Liver (tissue), 3 donors: ENCODE data around the gene IDH1.
"Not testable (repeated sequence)": the region's sequence is repeated elsewhere in the genome, so short reads cannot be mapped to it uniquely, and the experiment has no call there.

Experiments used
- EGR1 ChIP-seq, 2 donors: IDR thresholded peaks; 2 replicates each; pipeline ENCODE4 v1.6.1; 2016 to 2018; ENCODE audit warnings: antibody characterized with exemption in 2 of 2, low read depth in 2 of 2
- FOXA1 ChIP-seq: IDR thresholded peaks from 2 replicates; pipeline ENCODE4 v1.6.1; 2016; ENCODE audit warnings: antibody characterized with exemption
- FOXA2 ChIP-seq: IDR thresholded peaks from 2 replicates; pipeline ENCODE4 v1.6.1; 2016; ENCODE audit warnings: antibody characterized with exemption
- GABPA ChIP-seq, 2 donors: IDR thresholded peaks in 1 of 2; conservative IDR thresholded peaks in 1 of 2; 2 replicates each; pipeline ENCODE4 v1.6.1; 2016; ENCODE audit warnings: antibody characterized with exemption in 2 of 2, mild to moderate bottlenecking in 1 of 2, moderate library complexity in 1 of 2
- NR2F2 ChIP-seq: IDR thresholded peaks from 2 replicates; pipeline ENCODE4 v1.6.1; 2016; ENCODE audit warnings: antibody characterized with exemption
- RAD21 ChIP-seq, 2 donors: IDR thresholded peaks; 2 replicates each; pipeline ENCODE4 v1.6.1; 2016; ENCODE audit warnings: antibody characterized with exemption in 2 of 2, mild to moderate bottlenecking in 2 of 2
- REST ChIP-seq: IDR thresholded peaks from 2 replicates; pipeline ENCODE4 v1.6.1; 2016; ENCODE audit warnings: antibody characterized with exemption, mild to moderate bottlenecking
- RXRA ChIP-seq, 2 donors: IDR thresholded peaks; 2 replicates each; pipeline ENCODE4 v1.6.1; 2017 to 2018; ENCODE audit warnings: antibody characterized with exemption in 2 of 2, mild to moderate bottlenecking in 1 of 2
- SP1 ChIP-seq: IDR thresholded peaks from 2 replicates; pipeline ENCODE4 v1.6.1; 2018; ENCODE audit warnings: antibody characterized with exemption, mild to moderate bottlenecking
- TAF1 ChIP-seq: conservative IDR thresholded peaks from 2 replicates; pipeline ENCODE4 v1.6.1; 2016; ENCODE audit warnings: antibody characterized with exemption, mild to moderate bottlenecking
- YY1 ChIP-seq: IDR thresholded peaks from 2 replicates; pipeline ENCODE4 v1.6.1; 2016; ENCODE audit warnings: antibody characterized with exemption, mild to moderate bottlenecking
- TF ChIP-seq, protein P1 (sequence below): fragments of 150-350 bp; IDR thresholded peaks from 2 replicates; pipeline ENCODE4 v1.5.1; 2017; ENCODE audit warnings: improper control_type of control experiment, low read depth, low read length; ENCODE audit not compliant: missing input control
- TF ChIP-seq, protein P2 (sequence below): IDR thresholded peaks from 2 replicates; pipeline ENCODE4 v1.6.1; 2016; ENCODE audit warnings: antibody characterized with exemption
- TF ChIP-seq, protein P3 (sequence below): IDR thresholded peaks from 2 replicates; pipeline ENCODE4 v1.6.1; 2016; ENCODE audit warnings: antibody characterized with exemption
- donor health status: healthy.
- donor health status: healthy.

- TF ChIP-seq RAD21 (IDR thresholded peaks at IDR 0.05); SP1; YY1; RXRA (IDR thresholded peaks at IDR 0.05); TAF1; FOXA1; REST; EGR1 (IDR thresholded peaks at IDR 0.05; ENCODE audit: low read depth in 2 of 2); FOXA2; GABPA (IDR thresholded peaks at IDR 0.05 in 1 of 2, conservative IDR thresholded peaks at IDR 0.05 in 1 of 2); NR2F2: not testable (repeated sequence)
- TF ChIP-seq, protein P1, sequence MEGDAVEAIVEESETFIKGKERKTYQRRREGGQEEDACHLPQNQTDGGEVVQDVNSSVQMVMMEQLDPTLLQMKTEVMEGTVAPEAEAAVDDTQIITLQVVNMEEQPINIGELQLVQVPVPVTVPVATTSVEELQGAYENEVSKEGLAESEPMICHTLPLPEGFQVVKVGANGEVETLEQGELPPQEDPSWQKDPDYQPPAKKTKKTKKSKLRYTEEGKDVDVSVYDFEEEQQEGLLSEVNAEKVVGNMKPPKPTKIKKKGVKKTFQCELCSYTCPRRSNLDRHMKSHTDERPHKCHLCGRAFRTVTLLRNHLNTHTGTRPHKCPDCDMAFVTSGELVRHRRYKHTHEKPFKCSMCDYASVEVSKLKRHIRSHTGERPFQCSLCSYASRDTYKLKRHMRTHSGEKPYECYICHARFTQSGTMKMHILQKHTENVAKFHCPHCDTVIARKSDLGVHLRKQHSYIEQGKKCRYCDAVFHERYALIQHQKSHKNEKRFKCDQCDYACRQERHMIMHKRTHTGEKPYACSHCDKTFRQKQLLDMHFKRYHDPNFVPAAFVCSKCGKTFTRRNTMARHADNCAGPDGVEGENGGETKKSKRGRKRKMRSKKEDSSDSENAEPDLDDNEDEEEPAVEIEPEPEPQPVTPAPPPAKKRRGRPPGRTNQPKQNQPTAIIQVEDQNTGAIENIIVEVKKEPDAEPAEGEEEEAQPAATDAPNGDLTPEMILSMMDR: not testable (repeated sequence)
- TF ChIP-seq, protein P2, sequence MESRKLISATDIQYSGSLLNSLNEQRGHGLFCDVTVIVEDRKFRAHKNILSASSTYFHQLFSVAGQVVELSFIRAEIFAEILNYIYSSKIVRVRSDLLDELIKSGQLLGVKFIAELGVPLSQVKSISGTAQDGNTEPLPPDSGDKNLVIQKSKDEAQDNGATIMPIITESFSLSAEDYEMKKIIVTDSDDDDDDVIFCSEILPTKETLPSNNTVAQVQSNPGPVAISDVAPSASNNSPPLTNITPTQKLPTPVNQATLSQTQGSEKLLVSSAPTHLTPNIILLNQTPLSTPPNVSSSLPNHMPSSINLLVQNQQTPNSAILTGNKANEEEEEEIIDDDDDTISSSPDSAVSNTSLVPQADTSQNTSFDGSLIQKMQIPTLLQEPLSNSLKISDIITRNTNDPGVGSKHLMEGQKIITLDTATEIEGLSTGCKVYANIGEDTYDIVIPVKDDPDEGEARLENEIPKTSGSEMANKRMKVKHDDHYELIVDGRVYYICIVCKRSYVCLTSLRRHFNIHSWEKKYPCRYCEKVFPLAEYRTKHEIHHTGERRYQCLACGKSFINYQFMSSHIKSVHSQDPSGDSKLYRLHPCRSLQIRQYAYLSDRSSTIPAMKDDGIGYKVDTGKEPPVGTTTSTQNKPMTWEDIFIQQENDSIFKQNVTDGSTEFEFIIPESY: not testable (repeated sequence)
- TF ChIP-seq, protein P3, sequence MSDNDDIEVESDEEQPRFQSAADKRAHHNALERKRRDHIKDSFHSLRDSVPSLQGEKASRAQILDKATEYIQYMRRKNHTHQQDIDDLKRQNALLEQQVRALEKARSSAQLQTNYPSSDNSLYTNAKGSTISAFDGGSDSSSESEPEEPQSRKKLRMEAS: not testable (repeated sequence)
These were observed 33.0 kb downstream of the IDH1 start for GRCh38 chr2:208221873-208222272.
